D341Med (cell line): ENCODE measurements around the gene KDM1B.
"Not testable (repeated sequence)": the region's sequence is repeated elsewhere in the genome, so short reads cannot be mapped to it uniquely, and the experiment has no call there.

Source experiments
- DNase-seq: peaks from one replicate; pipeline ENCODE4 v3.0.0; 2012; ENCODE audit warnings: low spot score

Gene KDM1B

DNA sequence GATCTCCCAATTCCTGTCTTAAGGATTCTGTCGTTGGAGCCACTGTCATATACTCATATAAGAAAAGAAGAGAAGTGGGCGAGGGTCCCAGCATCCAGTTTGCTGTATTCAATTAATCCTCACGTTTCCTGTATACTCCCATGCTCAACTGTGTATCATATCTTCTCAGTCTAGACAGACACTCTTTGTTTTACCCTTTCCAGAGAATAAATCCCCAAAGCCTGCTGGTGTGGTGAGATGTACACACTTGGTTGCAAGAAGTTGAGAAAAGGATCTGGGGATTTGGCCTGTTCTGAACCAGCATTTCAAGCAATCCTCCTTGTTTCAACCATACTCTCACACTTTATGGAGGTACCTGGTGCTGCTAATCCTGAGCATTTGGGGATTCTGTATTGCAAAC is 3.4 kb upstream of the KDM1B start:
- no peak for DNase-seq

DNA sequence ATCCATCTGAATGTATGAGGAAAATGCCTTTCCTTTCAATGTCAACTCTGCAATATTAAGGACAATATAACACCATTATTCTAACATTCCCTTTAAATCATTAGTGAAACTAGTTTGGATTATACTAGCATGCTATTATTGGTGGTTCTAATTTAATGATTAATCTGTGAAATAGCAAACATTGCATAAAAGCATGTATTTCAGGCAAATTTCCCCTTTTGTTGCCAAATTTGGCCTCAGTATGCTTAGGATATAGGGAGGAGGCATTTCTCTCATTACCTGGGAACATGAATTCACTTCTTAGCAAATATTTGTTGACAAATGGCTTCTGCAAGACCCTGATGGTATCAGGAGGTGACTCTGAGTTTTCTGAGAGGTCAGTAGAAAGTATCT is 1.9 kb upstream of the KDM1B start:
- no peak for DNase-seq

DNA sequence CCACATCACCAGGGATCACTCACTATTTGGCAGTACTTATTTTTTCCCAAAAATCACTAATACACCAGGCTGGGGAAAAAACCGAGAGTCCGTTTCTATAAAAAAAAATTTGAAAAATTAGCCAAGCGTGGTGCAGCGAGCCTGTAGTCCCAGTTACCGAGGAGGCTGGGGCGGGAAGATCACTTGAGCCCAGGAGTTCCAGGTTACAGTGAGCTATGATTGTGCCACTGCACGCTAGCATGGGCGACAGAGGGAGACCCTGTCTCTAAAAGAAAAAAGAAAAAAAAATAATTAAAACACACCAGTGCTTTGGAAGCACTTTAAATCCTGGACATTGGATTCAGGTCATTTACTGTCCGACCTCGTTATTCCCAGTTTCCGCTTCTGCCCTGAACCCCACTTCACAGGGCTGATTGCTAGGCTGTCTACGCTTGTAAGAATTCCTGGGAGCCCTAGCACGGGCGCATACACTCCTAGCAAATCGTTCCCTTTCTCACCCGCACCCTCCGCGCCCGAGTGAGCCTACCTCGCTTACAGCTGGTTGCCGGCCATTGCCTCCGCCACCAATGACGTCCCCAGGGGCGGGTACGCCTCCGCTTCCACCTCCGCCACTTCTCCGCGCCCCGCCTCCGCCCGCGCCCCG is 594 bp upstream of the KDM1B start, which contains the start of gene TPMT:
Gene TPMT (minus strand): TSS at position 571 of the 643 bp plus-strand sequence. CDS start 5,950 bp downstream, outside the sequence.
- no peak for DNase-seq

DNA sequence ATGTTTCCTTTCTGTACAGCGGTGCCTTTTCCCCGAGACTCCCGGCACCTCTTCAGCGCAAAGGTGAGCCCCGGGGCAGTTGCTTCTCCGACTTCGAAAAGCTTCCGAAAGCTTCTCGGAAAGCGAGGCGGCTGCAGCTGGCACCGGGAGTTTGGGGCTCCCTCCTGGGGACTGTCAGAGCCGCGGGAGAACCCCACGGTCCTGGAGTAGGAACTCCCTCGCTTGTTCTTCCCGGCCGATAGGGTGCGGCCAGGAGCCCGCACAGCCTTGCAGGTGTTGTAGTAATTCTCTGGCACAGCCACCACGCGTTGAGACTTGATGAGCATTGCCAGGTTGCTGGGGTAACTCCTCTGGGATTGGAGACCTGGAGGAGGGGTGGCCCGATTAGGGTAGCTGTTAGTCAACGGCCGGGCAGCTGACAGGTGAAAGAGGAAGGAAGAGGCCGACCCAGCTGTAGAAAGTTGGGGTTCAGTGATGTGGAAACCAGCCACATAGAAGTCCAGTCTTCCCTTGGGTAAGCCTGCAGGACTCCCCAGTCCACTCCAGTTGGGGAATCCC is 721 bp downstream of the KDM1B start:
- DNase-seq, result peak; percentile 79

DNA sequence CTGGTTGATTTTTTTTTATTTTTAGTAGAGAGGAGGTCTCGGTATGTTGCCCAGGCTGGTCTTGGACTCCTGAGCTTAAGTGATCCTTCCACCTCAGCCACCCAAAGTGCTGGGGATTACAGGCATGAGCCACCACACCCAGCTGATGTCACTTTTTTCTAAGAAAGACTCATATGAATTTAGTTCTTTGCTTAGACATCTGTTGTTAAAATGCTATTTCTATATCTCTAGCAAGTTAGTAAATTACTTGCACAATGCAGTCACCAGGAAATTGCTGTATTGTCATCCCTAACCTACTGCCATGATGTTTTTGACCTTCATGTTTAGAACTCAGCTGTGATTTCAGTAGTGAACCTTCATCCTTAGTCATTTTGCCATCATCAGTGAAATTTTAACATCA is 5.7 kb downstream of the KDM1B start:
- DNase-seq, result no peak

DNA sequence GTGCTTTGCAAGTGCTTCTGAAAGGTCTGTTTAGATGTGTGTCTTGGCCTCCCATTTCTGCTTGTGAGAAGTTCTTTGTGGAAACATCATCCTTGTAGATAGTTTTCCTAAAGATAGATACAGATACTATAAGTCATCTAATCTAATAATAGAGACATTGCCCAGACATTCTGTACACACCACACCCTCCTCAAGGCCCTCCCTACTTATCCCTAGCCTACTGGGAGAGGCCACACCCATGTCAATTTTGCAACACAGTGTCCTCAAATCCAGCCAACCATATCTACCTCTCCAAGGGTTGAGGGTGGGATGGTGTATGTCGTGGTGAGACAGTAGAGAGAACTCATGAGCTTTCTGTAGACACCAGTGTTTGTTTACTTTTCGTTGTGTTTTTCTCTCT is 6.2 kb downstream of the KDM1B start:
- DNase-seq, result no peak

DNA sequence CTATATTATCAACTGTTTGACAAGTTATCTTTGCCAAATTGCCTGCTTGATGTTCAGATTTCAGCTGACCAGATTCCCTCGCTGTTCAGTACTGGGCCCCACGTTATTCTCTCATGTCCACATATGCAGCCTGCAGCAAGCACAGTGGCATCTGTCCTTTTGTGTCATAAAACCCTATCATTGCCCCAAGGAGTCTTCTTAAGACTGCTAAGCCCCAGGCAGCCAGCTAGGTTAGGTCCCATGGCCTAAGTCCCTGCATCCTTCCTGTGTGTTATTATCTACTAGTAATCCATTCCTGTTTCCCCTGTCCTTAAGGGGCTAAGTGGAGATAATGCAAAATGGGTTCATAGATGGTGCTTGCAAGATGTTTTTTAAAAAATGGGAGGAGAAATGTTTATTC is 7.2 kb downstream of the KDM1B start:
- DNase-seq, result peak; percentile 36

DNA sequence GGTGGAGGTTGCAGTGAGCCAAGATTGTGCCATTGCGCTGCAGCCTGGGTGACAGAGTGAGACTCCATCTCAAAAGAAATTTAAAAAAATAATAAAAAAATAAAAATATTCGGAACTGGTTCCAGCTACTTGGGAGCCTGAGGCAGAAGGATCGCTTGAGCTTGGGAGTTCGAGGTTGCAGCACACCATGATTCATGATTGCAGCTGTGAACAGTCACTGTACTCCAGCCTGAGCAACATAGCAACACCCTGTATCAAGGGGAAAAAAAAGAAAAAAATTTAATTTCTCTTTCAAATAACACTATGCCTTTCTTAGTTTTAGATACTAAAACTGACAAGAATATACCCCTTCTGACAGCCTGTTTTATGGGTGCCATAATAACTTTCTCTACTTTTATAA is 10.5 kb downstream of the KDM1B start:
- DNase-seq, result no peak

DNA sequence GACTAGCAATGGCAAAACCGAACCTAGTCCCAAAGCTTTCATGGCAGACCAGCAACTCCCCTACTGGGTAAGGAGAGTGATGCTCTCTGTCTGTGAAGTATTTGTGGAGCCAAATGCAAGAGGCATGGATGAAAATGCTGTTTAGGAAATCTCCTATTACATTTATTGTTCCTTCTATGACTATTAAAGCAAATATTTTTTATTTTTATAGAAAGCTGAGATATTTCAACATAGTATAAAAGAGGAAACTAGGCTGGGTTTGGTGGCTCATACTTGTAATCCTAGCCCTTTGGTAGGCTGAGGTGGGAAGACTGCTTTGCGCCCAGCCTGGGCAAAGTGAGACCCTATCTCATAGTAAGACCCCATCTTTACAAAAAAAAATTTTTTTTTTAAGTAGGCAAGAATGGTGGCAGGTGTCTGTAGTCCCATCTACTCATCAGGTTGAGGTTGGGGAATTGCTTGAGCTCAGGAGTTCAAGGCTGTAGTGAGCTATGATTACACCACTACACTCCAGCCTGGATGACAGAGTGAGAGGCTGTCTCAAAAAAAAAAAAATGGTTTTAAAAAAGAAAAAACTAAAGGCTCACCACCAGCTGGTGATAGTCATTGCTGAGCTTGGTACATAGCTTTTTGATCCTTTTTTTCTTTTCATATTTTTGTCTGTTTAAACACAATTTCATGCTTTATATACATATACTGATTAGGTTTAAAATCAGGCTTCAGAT is 11.3 kb downstream of the KDM1B start:
- DNase-seq, result no peak

DNA sequence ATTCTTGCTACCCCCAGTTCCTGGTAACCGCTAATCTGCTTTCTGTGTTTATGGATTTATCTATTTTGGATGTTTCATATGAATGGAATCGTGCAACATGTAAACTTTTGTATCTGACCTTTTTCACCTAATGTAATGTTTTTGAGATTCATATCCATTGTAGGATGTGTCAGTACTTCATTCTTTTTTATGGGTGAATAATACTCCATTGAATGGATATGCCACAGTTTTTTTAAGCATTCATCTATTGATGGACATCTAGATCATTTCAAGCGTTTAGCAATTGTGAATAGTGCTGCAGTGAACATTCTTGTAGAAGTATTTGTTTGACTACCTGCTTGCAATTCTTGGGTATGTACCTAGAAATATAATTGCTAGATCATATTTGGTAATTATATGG is 13.0 kb downstream of the KDM1B start:
- no peak for DNase-seq

DNA sequence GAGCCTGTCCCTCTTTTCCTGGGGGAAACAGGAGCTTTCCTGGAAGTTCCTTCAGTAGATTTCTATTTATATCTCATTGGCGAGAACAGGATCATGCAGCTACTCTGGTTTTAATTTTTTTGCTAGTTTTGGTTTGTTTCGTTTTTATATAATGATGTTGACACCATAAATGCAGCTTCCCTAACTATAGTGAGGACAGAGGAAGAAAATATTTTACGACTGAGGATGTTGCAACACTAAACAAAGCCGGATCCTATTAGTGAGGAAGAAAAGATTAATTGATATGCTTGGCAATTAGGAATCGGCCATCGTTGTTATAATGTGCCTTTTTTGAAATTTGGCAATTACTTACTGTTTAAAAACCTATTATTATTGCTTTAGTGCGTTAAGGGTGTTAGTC is 16.6 kb downstream of the KDM1B start:
- no peak for DNase-seq

DNA sequence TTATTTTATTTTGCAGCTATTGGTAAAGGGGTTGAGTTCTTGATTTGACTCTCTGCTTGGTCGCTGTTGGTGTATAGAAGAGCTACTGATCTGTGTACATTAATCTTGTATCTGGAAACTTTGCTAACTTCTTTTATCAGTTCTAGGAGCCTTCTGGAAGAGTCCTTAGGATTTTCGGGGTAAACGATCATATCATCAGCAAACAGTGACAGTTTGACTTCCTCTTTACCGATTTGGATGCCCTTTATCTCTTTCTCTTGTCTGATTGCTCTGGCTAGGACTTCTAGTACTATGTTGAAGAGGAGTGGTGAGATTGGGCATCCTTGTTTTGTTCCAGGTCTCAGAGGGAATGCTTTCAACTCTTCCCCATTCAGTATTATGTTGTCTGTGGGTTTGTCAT is 21.0 kb downstream of the KDM1B start:
- DNase-seq, result not testable (repeated sequence)

DNA sequence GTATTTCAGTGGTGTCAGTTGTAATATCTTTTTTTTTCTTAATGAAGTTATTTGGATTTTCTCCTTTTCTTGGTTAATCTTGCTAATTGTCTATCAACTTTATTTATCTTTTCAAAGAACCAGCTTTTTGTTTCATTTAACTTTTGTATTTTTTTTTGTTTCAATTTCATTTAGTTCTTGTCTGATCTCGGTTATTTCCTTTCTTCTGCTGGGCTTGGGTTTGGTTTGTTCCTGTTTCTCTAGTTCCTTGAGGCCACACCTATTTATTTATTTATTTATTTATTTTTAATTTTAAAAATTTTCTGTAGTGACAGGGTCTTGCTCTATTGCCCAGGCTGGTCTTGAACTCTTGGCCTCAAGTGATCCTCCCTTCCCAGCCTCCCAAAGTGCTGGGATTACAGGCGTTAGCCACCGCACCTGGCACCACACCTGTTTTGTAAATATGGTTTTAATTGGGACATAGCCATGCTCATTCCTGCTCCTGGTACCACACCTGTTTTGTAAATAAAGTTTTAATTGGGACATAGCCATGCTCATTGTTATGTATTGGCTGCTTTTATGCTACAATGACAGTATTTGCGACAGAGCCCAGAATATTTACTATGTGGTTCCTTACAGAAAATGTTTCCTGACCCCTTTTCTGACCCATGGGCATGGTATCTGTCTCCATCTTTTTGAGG is 22.2 kb downstream of the KDM1B start:
- no peak for DNase-seq

DNA sequence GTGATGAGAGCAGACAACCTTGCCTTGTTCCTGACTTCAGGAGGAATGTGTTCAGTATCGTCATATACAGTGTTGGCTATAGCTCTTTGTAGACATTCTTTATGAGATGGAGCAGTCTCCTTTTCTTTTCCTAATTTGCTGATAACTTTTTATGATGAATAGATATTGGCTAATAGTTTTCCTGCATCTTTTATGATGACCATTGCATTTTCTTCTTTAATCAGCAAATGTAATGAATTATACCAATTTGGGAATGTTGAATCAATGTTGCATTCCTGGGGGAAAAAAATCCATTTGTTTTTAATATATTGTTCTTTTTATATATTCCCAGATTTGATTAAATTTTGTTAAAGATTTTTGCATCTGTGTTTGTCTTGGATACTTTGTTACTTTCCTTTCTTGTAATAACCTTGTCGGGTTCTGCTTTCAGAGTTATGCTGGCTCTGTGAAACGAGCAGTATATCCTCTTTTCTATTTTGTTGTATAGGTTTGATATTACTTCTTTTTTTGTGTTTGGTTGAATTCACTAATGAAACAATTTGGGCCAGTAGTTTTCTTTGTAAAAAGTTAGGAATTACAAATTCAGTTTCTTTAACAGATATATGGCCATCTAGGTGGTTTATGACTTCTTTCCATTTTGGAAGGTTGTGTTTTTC is 23.9 kb downstream of the KDM1B start:
- no peak for DNase-seq

DNA sequence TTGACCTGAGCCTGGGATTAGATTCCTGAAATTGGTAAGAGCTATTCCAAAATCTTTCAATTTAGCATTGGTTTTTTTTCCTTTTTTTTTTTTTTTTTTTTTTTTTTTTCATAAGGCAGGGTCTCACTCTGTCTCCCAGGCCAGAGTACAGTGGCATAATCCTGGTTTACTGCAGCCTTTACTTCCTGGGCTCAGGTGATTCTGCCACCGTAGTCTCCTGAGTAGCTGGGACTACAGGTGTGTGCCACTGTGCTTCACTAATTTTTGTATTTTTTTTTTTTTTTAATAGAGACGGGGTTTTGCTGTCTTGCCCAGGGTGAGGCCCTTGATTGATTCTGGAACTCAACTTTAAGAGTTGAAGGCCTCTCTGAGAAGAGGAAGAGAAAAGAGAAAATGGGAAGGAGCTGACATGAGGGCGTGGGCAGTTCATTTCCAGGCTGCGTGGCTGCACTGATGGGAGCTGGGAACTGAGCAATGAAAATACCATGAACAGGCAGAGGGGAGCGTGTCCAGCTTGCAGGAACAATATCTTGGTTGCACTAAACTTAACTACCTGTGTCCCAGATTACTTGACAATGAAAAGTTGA is 24.6 kb downstream of the KDM1B start:
- DNase-seq, result no peak

DNA sequence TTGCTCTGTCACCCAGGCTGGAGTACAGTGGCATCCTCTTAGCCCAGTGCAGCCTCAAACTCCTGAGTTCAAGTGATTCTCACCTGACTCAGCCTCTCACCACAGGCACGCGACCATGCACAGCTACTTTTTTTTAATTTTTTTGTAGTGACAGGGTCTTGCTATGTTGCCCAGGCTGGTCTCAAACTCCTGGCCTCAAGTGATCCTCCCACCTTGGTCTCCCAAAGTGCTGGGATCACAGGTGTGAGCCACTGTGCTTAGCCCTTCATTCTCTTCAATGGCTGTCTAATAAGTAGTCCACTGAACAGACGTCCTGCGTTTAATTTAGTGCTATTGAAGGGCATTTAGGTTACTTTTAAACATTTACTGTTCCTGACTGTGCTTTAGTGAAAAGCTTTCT is 27.3 kb downstream of the KDM1B start:
- DNase-seq, result no peak

DNA sequence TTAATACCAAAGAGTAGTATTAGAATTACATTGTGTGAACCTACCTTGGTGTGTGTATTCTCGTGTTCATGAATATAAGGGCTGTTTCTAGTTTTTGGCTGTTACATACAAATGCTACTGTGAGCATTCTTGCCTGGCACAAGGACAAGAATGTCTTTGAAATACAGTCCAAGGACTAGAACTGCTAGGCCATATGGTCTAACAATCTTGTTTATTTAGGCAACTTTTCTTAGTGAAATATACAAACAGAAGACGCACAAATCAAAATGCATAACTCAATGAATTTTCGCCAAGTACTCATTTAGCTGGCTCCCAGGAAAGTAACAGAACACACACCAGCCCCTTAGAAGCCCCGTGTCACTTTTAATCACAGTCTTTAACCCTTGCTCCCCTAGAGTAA is 28.5 kb downstream of the KDM1B start:
- DNase-seq, result no peak

DNA sequence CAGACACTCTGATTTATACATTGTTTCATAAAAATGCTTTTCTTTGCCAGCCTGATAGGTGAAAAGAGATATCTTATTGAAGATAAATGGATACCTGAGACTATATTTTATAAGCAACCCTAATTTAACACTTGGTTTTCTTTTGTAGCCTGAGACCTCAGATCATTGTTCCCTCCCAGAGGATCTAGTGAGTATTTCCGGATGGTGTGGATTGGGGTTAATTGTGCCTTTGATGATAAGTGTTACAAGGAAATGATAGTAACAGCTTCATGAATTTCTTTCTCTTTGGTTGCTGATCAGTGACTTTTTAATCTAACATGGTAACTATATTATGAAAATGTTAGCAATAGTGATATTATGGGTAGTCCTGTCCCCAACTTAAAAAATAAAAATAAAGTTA is 30.4 kb downstream of the KDM1B start:
- DNase-seq, result no peak

DNA sequence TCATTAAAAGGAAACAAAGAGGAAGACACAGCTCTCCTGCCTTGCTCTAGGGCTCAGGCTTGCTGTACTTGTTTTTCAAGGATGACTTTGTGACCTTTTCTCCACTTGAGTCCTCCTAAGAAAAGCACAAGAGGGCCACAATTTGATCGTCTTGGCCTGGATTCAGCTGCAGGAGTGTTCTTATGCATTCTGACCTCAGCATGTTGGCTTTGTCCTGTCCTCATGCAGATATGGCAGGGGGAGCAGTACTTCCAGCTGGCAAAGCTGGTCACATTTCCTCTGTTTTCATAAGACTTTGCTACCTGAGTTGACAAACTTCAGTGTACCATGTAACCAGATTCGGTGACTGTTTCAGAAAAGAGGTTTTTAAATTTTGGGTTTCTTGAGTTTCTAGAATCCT is 30.8 kb downstream of the KDM1B start:
- DNase-seq, result no peak

DNA sequence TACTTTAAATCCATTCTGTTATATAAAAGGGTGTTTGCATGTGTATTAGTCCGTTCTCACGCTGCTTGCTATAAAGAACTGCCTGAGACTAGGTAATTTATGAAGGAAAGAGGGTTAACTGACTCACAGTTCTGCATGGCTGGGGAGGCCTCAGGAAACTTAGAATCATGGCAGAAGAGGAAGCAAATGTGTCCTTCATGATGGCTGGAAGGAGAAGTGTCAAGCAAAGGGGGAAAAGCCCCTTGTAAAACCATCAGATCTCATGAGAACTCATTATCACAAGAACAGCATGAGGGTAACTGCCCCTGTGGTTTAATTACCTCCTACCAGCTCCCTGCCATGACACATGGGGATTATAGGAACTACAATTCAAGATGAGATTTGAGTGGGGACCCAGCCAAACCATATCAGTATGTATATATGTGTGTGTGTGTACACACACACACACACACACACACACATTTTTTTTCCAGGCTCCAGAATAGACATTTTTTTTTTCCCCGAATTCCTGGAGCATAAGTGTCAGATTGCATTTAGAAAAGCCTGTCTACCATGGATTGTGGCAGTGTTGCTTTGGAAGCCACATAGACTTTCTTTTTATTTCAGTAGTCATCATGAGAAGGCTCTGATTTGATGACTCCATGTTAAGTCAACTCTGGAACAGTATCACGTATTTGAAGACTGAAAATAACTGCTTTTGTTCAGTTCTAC is 31.5 kb downstream of the KDM1B start:
- no peak for DNase-seq

DNA sequence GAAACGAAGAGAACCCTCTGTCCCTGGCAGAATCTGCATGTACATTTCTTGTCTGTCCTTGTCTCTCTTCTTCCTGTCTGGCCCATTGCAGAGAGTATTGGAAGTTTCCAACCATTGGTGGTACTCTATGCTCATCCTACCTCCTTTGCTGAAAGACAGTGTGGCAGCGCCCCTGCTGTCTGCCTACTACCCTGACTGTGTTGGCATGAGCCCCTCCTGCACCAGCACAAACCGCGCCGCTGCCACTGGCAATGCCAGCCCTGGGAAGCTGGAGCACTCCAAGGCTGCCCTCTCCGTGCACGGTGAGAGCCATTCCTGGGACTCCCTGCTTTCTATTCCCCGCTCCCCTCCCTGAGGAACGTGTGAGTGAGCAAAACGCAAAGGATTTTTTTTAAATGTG is 32.5 kb downstream of the KDM1B start:
- no peak for DNase-seq

DNA sequence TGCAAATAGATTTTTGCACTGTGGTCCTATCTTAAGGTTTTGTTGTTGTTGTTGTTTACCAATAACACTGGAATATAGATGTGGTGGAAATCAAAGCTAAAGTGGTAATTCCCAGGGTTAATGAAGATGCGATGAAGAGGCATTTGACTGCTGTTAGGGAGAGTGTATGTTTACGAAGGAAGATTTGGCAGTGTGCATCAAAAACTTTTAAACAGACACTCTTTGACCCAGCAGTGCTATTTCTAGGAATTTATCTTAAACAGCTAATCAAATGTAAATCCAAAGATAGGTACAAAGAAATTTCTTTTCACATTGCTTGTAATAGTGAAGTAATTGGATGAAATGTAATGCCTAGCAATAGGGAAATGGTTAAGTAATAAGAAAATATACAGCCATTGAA is 34.0 kb downstream of the KDM1B start:
- DNase-seq, result no peak
